Heart left ventricle (tissue), 16 donors: ENCODE data around the gene KLF15. TPM values are rescaled to one million over a fixed set of nuclear protein-coding genes. Genes with fewer than 3 reads are reported as not detected.
A peak's percentile ranks its signal among the peaks of the same experiment; 100 is the strongest.

Experiments used
- ATAC-seq, 4 donors: fragments of 200-7000 bp; cut with Tn5 transposase; one replicate each; pipeline ENCODE4 v1.9.1; 2020 to 2022; ENCODE audit warnings: moderate library complexity in 4 of 4, mild to moderate bottlenecking in 3 of 4, moderate number of reproducible peaks in 1 of 4
- DNase-seq, 5 donors: peaks; one replicate each; pipeline ENCODE4 v3.0.0-alpha.2; 2020
- H3K27ac ChIP-seq, 12 donors: fragments of 200-600 bp; sonication (generic) in 4 of 12; one replicate each; pipeline versions ENCODE4 v1.5.0 to v1.8.0; 2016 to 2022; ENCODE audit warnings: mild to moderate bottlenecking in 2 of 12
- H3K27me3 ChIP-seq, 9 donors: fragments of 200-600 bp; sonication (generic) in 2 of 9; one replicate each; pipeline versions ENCODE4 v1.5.1 to v1.8.0; 2016 to 2022; ENCODE audit warnings: mild to moderate bottlenecking in 3 of 9
- H3K36me3 ChIP-seq, 9 donors: fragments of 200-600 bp; sonication (generic) in 2 of 9; one replicate each; pipeline versions ENCODE4 v1.5.0 to v1.8.0; 2018 to 2022; ENCODE audit warnings: mild to moderate bottlenecking in 2 of 9
- H3K4me1 ChIP-seq, 12 donors: fragments of 200-600 bp; sonication (generic) in 4 of 12; one replicate each; pipeline versions ENCODE4 v1.5.0 to v1.8.0; 2016 to 2022; ENCODE audit warnings: mild to moderate bottlenecking in 3 of 12
- H3K4me3 ChIP-seq, 12 donors: fragments of 200-600 bp; sonication (generic) in 4 of 12; one replicate each; pipeline versions ENCODE4 v1.5.0 to v1.8.0; 2017 to 2022; ENCODE audit warnings: mild to moderate bottlenecking in 9 of 12, moderate library complexity in 4 of 12
- H3K9me3 ChIP-seq, 12 donors: fragments of 200-600 bp; sonication (generic) in 4 of 12; one replicate each; pipeline versions ENCODE4 v1.5.0 to v1.8.0; 2016 to 2022; ENCODE audit warnings: mild to moderate bottlenecking in 1 of 12
- CTCF ChIP-seq, 12 donors: fragments of 200-600 bp; sonication (generic) in 4 of 12; IDR thresholded peaks; one replicate each; pipeline versions ENCODE4 v1.5.0 to v1.8.0; 2018 to 2022; ENCODE audit warnings: antibody characterized with exemption in 12 of 12, mild to moderate bottlenecking in 5 of 12
- POLR2A ChIP-seq, 2 donors: fragments of 450-650 bp; IDR thresholded peaks; one replicate each; pipeline ENCODE4 v1.6.1; 2017; ENCODE audit warnings: antibody characterized with exemption in 2 of 2, mild to moderate bottlenecking in 2 of 2, moderate library complexity in 2 of 2
- WGBS, 4 donors: extraction: QIAGEN DNeasy Blood & Tissue Kit in 2 of 4; methylation state at CpG; one replicate each; pipeline versions ENCODE4 v1.1.5 to v1.1.7; 2013 to 2018; 5-methylcytosine and 5-hydroxymethylcytosine counted together
- intact Hi-C, 10 donors: fragments of 100-400 bp; cut with DNase I; formaldehyde crosslinking; loops; one replicate each; pipeline versions ENCODE4 v1.11.1 to v1.14.2; 2022
- polyA plus RNA-seq, 2 donors: library from polyadenylated mRNA; stranded (reverse); fragments of 200-250 nt; gene quantifications; one replicate each; pipeline ENCODE4 v1.2.3, GENCODE V29; 2013
- total RNA-seq, 9 donors: library from RNA; depleted of rRNA in 2 of 9; stranded (reverse); fragments of >200 nt in 2 of 9; fragmentation: NEBNext Ultra II Directional in 3 of 9; extraction: Animal tissue kit (Norgen Biotek cat#: 25700) in 3 of 9; gene quantifications; one replicate each; pipeline versions ENCODE4 v1.1.0 to v1.2.4, GENCODE V29; 2016 to 2023
- donor health status: ischemic (EF 13 %, LVEDD 7.1; RV severe dilation, severe dysfunction).
- donor health status: healthy with polysubstance abuse.
- donor health status: DM: no; HTN: yes; CAD: no.
- donor health status: DM: no; HTN: no; CAD: no.
- donor health status: ischemic (EF 25% LVEDD 6.9; RV normal size, moderate dysfunction).
- donor health status: ischemic (EF 25% LVEDD 5.7; RV mildly dilated, moderate dysfunction).
- donor health status: healthy.
- donor health status: DM: yes; HTN: yes; CAD: no.
- donor health status: ischemic (EF 35%, LVEDD 5.7; RV mildly dilated, moderate dysfunction).
- donor health status: nonischemic (EF 11% LVEDD 7.7; RV severe dilation, severe dysfunction).
- donor health status: DM: yes; HTN: yes; CAD: no.
- donor health status: PGD.
- donor health status: ischemic (EF 29% LVEDD 5.4; RV normal size, mild dysfunction).
- donor health status: nonischemic (EF 23%, LVEDD 6.1; RV moderate dilation, normal function).

The KLF15 gene
- total and polyA plus RNA-seq, 11 donors: 10.5 to 85.8 (median 35.9) TPM

- H3K27ac ChIP-seq: no peak overlapping the region
- peaks cover 0 to 9% (median 2%) of the 10 kb centered on the region in 12 donors for H3K4me1 ChIP-seq
- H3K36me3 ChIP-seq: no peaks in the 10 kb centered on the region
- ATAC-seq (no peak), DNase-seq (no peak)
- no peak for TF ChIP-seq POLR2A (IDR thresholded peaks at IDR 0.05)
- TF ChIP-seq CTCF (IDR thresholded peaks at IDR 0.05): no peak
- H3K4me3 ChIP-seq: no peak overlapping the region
- peaks cover 0 to 26% (median 0%) of the 10 kb centered on the region in 9 donors for H3K27me3 ChIP-seq
- WGBS, 4 donors: 86 to 95% (median 95%) methylated on average over 6 of the region's 6 CpGs
- H3K9me3 ChIP-seq: no peaks in the 10 kb centered on the region
- intact Hi-C loops: loop anchor here in 1 of 10 donors (10.0 kb wide), 1 partner anchor 69 kb away; no protein-coding TSS in a partner anchor
These were observed 38.8 kb upstream of the KLF15 start for GRCh38 chr3:126395846-126396513.

GRCh38 chr3:126394977-126395321, 37.7 kb upstream of the KLF15 start:
- Histone ChIP-seq H3K4me3 (peak overlapping the region in 11 of 12 donors; percentile 13 to 50 (median 30)), H3K27ac (no peak overlapping the region)
- ATAC-seq: peak in 1 of 4 donors; percentile 7

DNA sequence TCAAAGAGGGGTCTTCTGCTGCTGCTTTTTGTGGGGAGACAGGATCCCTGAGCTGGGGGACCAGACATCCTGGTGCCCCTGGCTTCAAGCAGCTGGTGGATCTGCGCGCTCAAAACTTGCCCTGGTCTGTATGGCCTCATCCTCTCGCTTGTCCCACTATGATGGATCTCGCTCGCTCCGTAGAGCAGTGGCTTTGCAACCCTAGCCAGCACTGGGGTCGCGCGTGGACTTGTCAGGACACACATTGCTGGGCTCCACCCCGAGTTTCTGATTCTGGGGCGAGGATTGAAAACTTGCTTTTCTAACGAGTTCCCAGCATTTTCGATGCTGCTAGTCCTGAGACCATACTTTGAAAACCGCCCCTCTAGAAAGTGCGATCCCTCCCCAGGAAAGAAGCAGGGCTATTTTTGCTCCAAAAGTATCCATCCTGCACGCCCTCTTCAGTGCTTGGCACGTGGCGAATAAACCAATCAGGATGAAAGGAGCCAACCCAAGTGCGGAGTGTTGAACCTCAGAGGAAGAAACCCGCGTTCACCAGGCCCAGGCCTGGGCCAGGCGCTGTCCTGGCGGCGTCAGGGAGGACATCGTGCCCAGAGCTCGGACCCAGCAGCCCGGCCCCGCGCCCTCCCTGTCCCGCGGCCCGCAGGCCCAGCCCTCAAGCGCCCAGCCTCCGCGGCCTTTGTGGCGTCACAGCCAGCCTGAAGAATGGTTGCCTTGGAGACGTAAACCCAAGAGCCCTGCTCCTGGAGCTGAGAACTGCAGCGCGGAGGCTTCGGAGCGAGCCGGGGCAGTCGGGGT, 37.2 kb upstream of the KLF15 start, which contains the start of gene CFAP100:
Gene CFAP100 (plus strand): TSS at position 731 of the 798 bp plus-strand sequence. CDS start 1,092 bp downstream, outside the sequence.
- H3K36me3 ChIP-seq: no peaks in the 10 kb centered on the region
- ATAC-seq (peak; percentile 16 to 78 (median 62)), DNase-seq (peak in 3 of 5 donors; percentile 34 to 56 (median 48))
- no peak for TF ChIP-seq CTCF (IDR thresholded peaks at IDR 0.05)
- TF ChIP-seq POLR2A (IDR thresholded peaks at IDR 0.05): no peak
- peaks cover 0 to 26% (median 0%) of the 10 kb centered on the region in 9 donors for H3K27me3 ChIP-seq
- no peak within 1 kb of the TSS for H3K27ac ChIP-seq
- intact Hi-C loops: loop anchor here in 2 of 10 donors (5.0 to 10.0 kb wide), 3 partner anchors 70 to 262 kb away; no protein-coding TSS in a partner anchor
- 32 to 42% (median 33%) methylated on average over 34 to 43 of the region's 43 CpGs for WGBS, 4 donors
- peak within 1 kb of the TSS in 11 of 12 donors; percentile 13 to 50 (median 30) for H3K4me3 ChIP-seq
- peaks cover 0 to 12% (median 3%) of the 10 kb centered on the region in 12 donors for H3K4me1 ChIP-seq
- no peaks in the 10 kb centered on the region for H3K9me3 ChIP-seq

More at GRCh38 chr3:126394977-126395321, 37.7 kb upstream of the KLF15 start:
- Histone ChIP-seq H3K27me3 (peaks cover 0 to 26% (median 0%) of the 10 kb centered on the region in 9 donors), H3K4me1 (peaks cover 0 to 9% (median 2%) of the 10 kb centered on the region in 12 donors), H3K36me3 (no peaks in the 10 kb centered on the region), H3K9me3 (no peaks in the 10 kb centered on the region)
- intact Hi-C loops: loop anchor here in 2 of 10 donors (5.0 to 10.0 kb wide), 3 partner anchors 70 to 263 kb away; no protein-coding TSS in a partner anchor
- no peak for DNase-seq
- no peak for TF ChIP-seq POLR2A (IDR thresholded peaks at IDR 0.05)
- no peak for TF ChIP-seq CTCF (IDR thresholded peaks at IDR 0.05)
- WGBS, 4 donors: 12 to 31% (median 20%) methylated on average over 14 to 30 of the region's 30 CpGs
